Urothelium cell line (cell line): ENCODE results near the gene PLA2R1.

Experiments
- DNase-seq: peaks from one replicate; pipeline ENCODE4 v3.0.0; 2011; ENCODE audit warnings: low spot score, mixed read lengths
- FAIRE-seq: peaks from 2 replicates; lab custom pipeline; 2011; peaks lifted over from hg19 to GRCh38; lab: Jason Lieb, UNC

PLA2R1 gene

DNA sequence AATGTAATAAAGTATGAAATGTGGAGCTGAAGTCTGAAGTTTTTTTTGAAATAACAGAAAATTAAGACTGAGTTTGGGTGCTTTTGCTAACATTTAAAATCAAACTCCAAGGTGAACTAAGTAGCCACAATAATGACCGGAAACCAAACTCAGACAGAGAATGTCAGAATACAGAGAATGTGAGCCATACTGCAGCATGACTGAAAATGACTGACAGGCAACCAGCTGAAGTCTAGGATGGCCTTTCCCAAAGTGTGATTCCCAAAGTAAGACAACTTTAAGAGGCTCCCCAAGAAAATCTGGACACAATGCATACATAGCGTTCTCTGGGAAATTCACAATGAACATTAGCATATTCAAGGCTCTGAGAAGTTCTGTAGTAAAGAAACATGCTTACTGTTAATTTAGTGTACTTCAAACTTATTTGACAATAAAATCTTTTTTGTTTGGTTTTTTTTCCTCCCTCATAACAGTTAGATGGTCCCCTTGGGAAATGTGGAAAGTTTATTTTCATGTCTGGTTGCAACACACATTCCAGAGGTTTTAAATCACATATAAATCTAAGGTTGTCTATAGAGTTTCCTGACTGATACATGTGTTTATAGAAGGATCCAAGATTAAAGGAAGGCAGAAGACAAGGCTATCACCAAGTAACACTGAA is 28.6 kb downstream of the PLA2R1 start:
- DNase-seq = no peak
- FAIRE-seq = no peak

GRCh38 chr2:160029270-160029628 is 33.2 kb downstream of the PLA2R1 start:
- no peak for DNase-seq
- no peak for FAIRE-seq

DNA sequence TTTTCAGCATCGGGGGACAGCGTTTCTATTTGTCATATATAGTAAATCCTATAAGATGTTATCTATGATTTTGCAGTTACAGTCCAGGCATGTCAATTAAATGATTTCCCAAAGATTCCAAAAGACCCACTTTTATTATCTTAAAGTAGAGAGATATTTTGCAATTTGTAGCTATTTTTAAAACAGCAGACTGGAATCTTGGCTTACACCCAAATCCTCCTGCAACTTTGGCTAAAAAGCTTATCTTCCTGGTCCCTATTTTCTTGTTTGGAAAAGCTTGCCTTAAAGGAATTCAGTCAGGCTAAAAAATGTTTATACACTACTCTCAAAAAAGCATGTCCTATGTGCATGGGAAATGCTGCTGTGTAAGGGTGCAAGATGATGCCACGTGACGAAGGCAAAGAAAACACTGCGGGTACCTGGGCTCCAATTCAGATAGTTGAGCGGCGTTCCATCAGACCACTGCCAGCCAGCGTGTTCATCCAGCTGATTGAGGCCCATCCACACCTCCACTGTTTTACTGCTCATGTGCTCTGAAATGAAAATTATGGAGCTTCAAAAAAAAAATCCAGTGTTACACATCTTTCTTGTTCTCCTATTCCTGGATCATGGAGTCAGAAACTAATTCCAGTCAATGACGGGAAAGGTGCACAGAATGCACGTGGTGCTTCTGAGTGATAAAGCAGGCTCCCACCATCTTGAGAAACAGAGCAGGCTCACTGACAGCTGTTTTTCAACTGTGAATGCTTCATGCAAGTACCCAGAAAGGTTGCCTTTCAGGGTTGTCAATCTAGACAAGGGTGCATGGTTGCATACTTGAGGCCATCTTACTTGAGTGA is 33.8 kb downstream of the PLA2R1 start:
- DNase-seq (no peak), FAIRE-seq (peak; percentile 42)

DNA sequence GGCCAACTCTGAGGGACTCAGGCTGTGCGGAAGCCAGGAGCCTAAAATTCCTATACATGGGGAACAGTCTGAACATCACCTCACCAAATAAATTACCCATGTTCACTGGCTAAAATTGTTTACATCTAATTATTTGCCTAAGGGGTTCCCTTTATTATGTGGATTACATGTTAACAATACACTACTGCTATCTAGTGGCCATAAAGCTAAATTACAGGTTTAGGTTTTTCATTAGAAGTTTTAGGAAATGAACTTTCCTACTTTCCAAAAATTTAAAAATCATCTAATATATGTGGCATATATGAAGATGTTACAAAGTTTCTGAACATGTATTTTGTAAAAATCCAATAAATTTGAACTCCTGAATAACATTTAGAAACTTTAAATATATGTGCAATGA is 40.3 kb downstream of the PLA2R1 start:
- DNase-seq (no peak), FAIRE-seq (no peak)

- FAIRE-seq = no peak
Observed at GRCh38 chr2:160019374-160020090, 42.9 kb downstream of the PLA2R1 start.

GRCh38 chr2:160015746-160016145 is 46.7 kb downstream of the PLA2R1 start:
- FAIRE-seq (no peak), DNase-seq (no peak)

More at GRCh38 chr2:160019374-160020090, 42.9 kb downstream of the PLA2R1 start:
- DNase-seq = no peak

DNA sequence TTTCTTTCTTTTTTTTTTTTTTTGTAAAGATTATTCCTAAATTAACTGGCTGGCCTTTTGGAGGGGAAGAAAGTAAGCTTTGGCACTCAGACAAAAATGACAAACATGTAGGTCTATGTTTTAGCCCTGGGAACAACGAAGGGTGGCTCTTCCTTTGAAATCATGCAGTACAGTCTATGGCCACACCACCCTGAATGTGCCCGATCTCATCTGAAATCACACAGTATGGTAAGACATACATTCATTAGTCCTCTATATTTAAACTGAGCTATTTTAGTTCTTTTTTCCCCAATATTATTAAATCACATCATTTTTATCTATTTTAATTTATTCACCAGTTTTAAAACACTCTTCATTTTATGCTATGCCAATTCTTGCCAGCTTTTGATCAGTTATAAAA is 48.2 kb downstream of the PLA2R1 start:
- DNase-seq (no peak), FAIRE-seq (no peak)

GRCh38 chr2:160010361-160011145 is 51.9 kb downstream of the PLA2R1 start:
- FAIRE-seq (no peak), DNase-seq (no peak)

- no peak for FAIRE-seq
Observed at GRCh38 chr2:160007111-160007510, 55.3 kb downstream of the PLA2R1 start.

GRCh38 chr2:160006475-160006874 is 55.9 kb downstream of the PLA2R1 start:
- FAIRE-seq (no peak), DNase-seq (no peak)

More at GRCh38 chr2:160007111-160007510, 55.3 kb downstream of the PLA2R1 start:
- DNase-seq = no peak

GRCh38 chr2:160005908-160006307 is 56.5 kb downstream of the PLA2R1 start:
- FAIRE-seq (no peak), DNase-seq (no peak)

- FAIRE-seq = no peak
- no peak for DNase-seq
Observed at GRCh38 chr2:160005476-160005875, 56.9 kb downstream of the PLA2R1 start.

GRCh38 chr2:159998961-159999360 is 63.5 kb downstream of the PLA2R1 start:
- DNase-seq (no peak), FAIRE-seq (no peak)

DNA sequence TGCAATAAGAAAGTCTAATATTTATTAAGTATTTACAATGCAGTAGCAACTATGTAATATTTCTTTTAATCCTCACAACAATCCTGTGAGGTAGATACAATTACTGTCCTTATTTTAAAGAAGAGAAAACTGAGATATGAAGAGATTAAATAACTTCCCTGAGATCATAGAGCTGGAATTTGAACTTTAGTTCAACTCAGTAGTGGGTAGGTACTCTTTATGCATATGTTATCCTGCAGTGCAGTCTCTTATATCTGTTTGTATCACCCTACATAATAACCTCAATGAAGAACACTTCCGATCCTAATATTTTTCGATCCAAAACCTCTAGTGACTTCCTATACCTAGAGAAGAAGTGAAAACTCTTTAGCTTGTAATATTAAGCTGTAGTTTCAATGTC is 64.2 kb downstream of the PLA2R1 start:
- DNase-seq (no peak), FAIRE-seq (no peak)

DNA sequence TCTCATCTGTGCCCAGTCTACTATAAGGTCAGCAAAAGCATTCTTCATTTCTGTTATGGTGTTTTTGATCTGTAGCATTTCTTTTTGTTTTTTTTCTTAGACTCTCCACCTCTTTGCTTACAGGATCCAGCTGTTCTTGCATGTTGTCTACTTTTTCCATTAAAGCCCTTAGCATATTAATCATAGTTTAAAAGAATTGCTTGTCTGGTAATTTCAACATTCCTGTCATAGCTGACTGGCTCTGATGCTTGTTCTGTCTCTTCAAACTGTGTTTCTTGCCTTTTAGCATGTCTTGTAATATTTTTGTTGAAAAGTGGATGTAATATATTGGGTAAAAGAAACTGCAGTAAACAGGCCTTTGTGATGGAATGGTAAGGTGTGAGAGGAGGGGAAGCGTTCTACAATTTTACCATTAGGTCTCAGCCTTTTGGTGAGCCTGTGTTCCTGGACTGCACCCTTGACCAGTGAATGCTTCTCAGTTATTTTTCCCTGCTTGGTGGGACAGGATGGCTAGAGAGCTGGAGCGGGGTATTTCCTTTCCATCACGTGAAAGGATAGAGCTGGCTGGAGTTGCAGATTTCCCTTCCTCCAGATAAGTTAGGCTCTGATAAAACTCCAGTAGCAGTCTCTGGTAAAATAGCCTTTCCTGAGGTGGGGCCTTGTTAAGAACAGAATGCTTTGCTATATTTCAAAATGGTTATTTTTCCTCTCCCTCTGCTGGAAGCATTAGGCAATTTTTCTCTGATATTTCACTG is 65.4 kb downstream of the PLA2R1 start:
- DNase-seq (no peak), FAIRE-seq (no peak)

- FAIRE-seq (no peak), DNase-seq (no peak)
Observed at GRCh38 chr2:159995038-159995437, 67.4 kb downstream of the PLA2R1 start.

GRCh38 chr2:159989249-159989648 is 73.2 kb downstream of the PLA2R1 start:
- FAIRE-seq (no peak), DNase-seq (no peak)

DNA sequence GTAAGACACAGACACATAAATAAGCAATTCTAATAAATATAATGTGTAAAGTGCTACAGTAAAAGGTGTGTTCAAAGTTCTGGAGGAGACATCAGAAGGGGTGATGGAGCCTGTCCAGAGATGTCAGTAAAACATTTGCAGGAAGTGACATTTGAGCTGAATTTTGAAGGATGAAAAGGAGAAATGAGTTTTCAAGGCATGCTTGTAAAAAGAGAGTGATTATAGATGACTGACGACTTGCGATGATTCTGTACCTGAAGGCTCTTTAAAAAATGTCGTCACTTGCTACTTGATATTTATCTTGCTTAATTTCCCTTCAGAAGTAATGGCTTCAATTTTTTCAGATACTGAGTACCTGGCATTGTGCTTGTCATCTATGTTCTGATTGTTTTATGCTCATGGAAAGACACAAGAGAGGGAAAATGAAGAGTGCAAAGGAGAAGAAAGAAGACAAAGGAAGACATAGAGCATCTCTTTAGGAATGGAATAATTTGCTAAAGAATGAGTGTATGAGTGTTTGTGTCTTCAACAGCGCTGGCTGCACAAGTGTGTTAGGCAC is 73.9 kb downstream of the PLA2R1 start:
- FAIRE-seq (no peak), DNase-seq (no peak)

- DNase-seq (no peak), FAIRE-seq (no peak)
Observed at GRCh38 chr2:159987181-159987580, 75.2 kb downstream of the PLA2R1 start.

DNA sequence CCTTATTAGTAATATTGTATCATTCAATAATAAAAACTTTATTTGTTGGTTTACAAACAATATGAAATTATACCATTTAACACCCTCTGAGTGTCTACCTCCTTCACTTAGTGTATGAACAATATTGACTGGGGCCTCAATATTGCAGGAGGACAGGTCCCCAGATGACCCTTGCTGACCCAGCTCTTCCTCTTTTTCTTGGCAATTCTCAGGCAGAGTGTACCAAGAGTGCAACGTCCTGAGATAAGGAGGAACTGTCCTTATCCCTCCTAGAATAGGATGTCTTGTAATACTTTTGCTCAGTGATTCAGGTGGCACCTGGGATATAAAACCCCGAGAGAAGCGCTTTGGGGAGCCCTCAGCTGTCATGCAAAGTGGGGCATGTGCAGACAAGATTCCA is 76.8 kb downstream of the PLA2R1 start:
- FAIRE-seq (no peak), DNase-seq (no peak)
